ENCODE data around the gene PPP1R3C.
A peak's percentile ranks its signal among the peaks of the same experiment; 100 is the strongest.

Gene PPP1R3C

DNA sequence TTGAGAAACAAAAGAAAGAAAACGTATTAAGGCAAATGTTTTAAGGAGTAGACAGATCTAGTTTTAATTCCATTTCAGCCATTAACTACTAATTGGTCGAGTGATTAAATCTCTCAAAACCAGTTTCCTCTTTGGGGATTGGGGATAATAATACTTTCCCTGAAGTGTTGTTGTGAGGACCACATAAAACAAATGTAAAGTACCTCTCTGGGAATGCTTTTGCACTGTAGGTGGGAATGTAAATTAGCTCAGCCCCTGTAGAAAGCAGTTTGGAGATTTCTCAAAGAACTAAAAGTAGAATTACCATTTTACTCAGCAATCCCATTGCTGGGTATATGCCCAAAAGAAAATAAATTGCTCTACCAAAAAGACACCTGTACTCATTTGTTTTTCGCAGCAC lies 36.0 kb upstream of the PPP1R3C start:
- no peak overlapping the region for H3K4me3 ChIP-seq (ENCODE audit: low read depth, low read length)
- DNase-seq (ENCODE audit: low read depth), result no peak
- TF ChIP-seq, protein P1, sequence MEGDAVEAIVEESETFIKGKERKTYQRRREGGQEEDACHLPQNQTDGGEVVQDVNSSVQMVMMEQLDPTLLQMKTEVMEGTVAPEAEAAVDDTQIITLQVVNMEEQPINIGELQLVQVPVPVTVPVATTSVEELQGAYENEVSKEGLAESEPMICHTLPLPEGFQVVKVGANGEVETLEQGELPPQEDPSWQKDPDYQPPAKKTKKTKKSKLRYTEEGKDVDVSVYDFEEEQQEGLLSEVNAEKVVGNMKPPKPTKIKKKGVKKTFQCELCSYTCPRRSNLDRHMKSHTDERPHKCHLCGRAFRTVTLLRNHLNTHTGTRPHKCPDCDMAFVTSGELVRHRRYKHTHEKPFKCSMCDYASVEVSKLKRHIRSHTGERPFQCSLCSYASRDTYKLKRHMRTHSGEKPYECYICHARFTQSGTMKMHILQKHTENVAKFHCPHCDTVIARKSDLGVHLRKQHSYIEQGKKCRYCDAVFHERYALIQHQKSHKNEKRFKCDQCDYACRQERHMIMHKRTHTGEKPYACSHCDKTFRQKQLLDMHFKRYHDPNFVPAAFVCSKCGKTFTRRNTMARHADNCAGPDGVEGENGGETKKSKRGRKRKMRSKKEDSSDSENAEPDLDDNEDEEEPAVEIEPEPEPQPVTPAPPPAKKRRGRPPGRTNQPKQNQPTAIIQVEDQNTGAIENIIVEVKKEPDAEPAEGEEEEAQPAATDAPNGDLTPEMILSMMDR (IDR thresholded peaks at IDR 0.05; ENCODE audit: control insufficient read depth, extremely low read depth, insufficient read depth), result no peak

DNA sequence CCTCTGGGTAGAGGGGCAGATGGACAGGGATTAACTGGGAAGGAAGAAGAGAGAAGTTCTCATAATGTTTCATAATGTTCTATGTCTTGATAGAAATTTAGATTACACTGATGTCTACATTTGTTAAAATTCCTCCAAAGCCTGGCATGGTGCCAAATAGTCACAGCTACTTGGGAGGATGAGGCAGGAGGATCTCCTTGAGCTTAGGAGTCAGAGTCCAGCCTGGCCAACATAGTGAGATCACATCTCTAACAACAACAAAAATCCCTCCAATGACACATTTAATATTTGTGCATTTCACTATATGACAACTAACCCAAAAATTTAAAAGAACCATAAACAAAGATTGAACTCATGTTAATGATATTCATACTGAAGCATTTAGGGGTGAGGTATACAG lies 33.0 kb upstream of the PPP1R3C start:
- no peak overlapping the region for H3K4me3 ChIP-seq (ENCODE audit: low read depth, low read length)
- no peak for DNase-seq (ENCODE audit: low read depth)
- TF ChIP-seq, protein P1 (IDR thresholded peaks at IDR 0.05; ENCODE audit: control insufficient read depth, extremely low read depth, insufficient read depth), result no peak

DNA sequence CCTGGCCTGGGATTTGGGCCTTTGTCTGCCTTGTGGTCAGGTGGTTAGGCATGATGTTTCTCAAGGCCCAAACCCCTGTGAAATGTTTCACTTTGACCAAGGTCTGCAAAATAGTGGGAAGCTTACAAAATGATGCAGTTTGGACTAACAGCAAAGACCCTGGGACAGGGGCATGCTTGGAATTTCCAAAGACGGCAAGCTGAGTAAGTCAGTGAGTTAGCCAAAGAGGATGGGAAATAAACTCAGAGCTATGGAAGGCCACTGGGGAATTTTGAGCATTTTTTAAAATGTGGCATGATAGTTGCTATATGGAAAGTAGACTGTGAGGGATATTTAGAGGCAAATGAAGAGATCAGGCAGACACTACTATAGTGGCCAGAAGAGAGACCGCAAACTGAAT lies 31.6 kb upstream of the PPP1R3C start:
- TF ChIP-seq, protein P1 (IDR thresholded peaks at IDR 0.05; ENCODE audit: control insufficient read depth, extremely low read depth, insufficient read depth), result no peak
- H3K4me3 ChIP-seq (ENCODE audit: low read depth, low read length), result no peak overlapping the region
- DNase-seq (ENCODE audit: low read depth), result no peak

DNA sequence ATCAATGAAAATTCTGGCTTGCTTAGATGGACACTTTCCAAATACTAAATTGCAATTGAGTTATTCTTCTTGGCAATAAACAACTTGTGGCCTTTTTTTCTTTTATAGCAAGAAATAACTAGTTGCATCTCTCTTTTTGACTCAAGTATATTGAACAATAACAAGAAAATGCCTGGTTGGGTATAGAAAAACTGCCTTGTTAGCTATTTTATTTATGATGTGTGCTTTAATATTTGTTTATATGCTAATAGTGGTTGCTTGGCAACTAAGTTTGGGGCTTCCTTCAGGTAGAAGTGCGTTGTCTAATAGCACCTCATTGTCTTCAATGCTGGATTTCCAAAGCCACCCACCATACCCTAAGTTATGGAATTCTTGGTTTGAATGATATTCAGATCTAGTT lies 30.1 kb upstream of the PPP1R3C start:
- TF ChIP-seq, protein P1 (IDR thresholded peaks at IDR 0.05; ENCODE audit: control insufficient read depth, extremely low read depth, insufficient read depth), result no peak
- no peak overlapping the region for H3K4me3 ChIP-seq (ENCODE audit: low read depth, low read length)
- DNase-seq (ENCODE audit: low read depth), result no peak

DNA sequence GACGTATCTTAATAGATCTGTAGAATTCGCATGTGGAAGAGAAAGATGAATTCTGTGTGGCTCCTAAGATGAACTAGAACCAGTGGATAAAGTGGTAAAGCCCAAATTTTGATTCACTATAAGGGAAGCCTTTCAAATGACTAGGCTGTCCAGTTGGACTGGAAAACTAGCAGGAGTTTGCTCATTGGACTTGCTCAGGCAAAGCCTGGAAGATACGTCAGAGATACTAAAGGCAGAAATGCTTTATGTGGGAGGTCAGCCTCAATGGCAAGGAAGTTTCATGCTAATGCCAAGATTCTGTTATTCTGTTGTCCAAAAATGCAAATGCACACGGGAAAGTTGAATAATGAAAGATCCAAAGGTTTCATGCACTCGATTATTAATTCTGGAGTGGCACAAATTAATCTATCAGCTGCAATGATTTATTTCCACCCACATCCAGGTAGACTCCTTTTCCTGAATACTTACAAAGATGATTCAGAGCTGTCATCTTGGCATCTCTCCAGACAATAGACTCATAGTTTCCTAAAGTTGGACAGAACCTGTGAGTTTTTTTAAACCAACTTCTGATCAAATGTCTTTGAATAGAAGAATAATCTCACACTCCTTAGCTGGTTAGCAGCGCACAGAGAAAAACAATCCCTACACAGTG lies 20.5 kb upstream of the PPP1R3C start:
- TF ChIP-seq, protein P1 (IDR thresholded peaks at IDR 0.05; ENCODE audit: control insufficient read depth, extremely low read depth, insufficient read depth), result no peak
- no peak overlapping the region for H3K4me3 ChIP-seq (ENCODE audit: low read depth, low read length)
- no peak for DNase-seq (ENCODE audit: low read depth)

DNA sequence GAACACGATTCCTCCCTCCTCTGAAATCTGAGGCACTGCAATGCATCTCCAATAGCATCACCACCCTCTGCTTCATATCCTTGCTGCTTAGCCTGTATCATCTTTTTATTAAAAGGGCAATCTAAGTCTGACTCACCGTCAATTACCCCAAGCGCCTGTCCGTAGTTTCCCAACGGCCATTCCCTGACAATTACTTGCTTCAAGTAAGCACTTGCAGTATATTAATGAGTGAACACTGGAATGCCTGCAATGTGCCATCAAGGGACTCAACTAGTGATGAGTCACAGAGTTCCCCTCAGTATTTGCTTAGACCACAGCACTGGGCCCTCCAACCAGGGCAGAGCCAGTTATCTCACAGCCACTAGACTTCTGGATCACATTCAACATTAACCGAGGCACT lies 19.5 kb upstream of the PPP1R3C start:
- TF ChIP-seq, protein P1 (IDR thresholded peaks at IDR 0.05; ENCODE audit: control insufficient read depth, extremely low read depth, insufficient read depth), result no peak
- DNase-seq (ENCODE audit: low read depth), result no peak
- no peak overlapping the region for H3K4me3 ChIP-seq (ENCODE audit: low read depth, low read length)

DNA sequence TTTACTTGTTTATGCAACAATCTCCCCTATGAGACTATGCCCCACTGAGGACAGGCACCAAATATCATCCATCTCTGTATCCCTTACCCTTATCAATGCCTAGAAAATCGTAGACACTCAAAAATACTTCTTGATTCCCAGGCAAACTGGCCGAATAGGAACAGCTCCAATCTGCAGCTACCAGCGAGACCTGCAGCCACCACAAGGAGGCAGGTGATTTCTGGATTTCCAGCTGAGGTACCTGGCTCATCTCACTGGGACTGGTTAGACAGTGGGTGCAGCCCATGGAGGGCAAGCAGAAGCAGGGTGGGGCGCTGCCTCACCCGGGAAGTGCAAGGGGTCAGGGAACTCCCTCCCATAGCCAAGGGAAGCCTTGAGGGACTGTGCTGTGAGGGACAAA lies 10.8 kb upstream of the PPP1R3C start:
- TF ChIP-seq, protein P1 (IDR thresholded peaks at IDR 0.05; ENCODE audit: control insufficient read depth, extremely low read depth, insufficient read depth), result peak; percentile 59
- no peak for DNase-seq (ENCODE audit: low read depth)
- H3K4me3 ChIP-seq (ENCODE audit: low read depth, low read length), result no peak overlapping the region

Measured in LNCaP clone FGC (cell line).